GM12878 (cell line): ENCODE measurements around the gene MACROD2. TPM values are rescaled to one million over a fixed set of nuclear protein-coding genes. Genes with fewer than 3 reads are reported as not detected.

Source experiments
- ATAC-seq: fragments of 200-7000 bp; cut with Tn5 transposase; 3 replicates; pipeline ENCODE4 v1.9.1; 2020; ENCODE audit warnings: mild to moderate bottlenecking, moderate library complexity
- BruUV-seq: library from RNA; stranded (reverse); fragments of 400-500 nt; replicated peaks from 2 replicates; lab custom pipeline; 2021; lab: Mats Ljungman, UMichigan
- CTCF ChIA-PET: fragments of 300-600 bp; sonication (Branson Sonifier 250); formaldehyde crosslinking; extraction: SDS; loops from one replicate; lab custom pipeline; 2021; ENCODE audit warnings: inconsistent platforms; lab: Yijun Ruan, JAX
- POLR2A ChIA-PET: fragments of 350-600 bp; formaldehyde crosslinking; extraction: SDS; loops from one replicate; lab custom pipeline; 2021; ENCODE audit warnings: inconsistent platforms; lab: Charles Lee
- RAD21 ChIA-PET: fragments of 300-600 bp; sonication (Branson Sonifier 250); formaldehyde crosslinking; loops from one replicate; lab custom pipeline; 2023; ENCODE audit warnings: antibody characterized with exemption; ENCODE audit not compliant: unreplicated experiment; lab: Charles Lee
- SMC1A ChIA-PET: fragments of 300-600 bp; sonication (Branson Sonifier 250); formaldehyde crosslinking; loops from one replicate; lab custom pipeline; 2023; ENCODE audit not compliant: unreplicated experiment, uncharacterized antibody; lab: Charles Lee
- DNase-seq: peaks from one replicate; pipeline ENCODE4 v3.0.0-alpha.2; 2011; ENCODE audit warnings: low read depth, low spot score
- FAIRE-seq: peaks from 3 replicates; lab custom pipeline; 2011; peaks lifted over from hg19 to GRCh38; lab: Jason Lieb, UNC
- H2AFZ ChIP-seq: 2 replicates; pipeline ENCODE4 v1.6.0; 2011; ENCODE audit warnings: low read depth, low read length, control low read depth; ENCODE audit not compliant: control insufficient read depth
- H3K27ac ChIP-seq: 2 replicates; pipeline ENCODE4 v1.5.1; 2011; ENCODE audit warnings: control low read depth; ENCODE audit not compliant: control insufficient read depth, insufficient read depth
- H3K27me3 ChIP-seq, 2 experiments: replicated peaks in 1 of 2; 2 replicates each; pipeline versions ENCODE4 v1.6.0 to v1.6.1; 2011; ENCODE audit warnings: low read length in 1 of 2; ENCODE audit not compliant: control insufficient read depth in 2 of 2, insufficient read depth in 2 of 2
- H3K36me3 ChIP-seq, 2 experiments: 2 replicates each; pipeline ENCODE4 v1.5.1; 2011; ENCODE audit warnings: low read length in 1 of 2; ENCODE audit not compliant: control insufficient read depth in 2 of 2, insufficient read depth in 2 of 2
- H3K4me1 ChIP-seq: 2 replicates; pipeline ENCODE4 v1.6.1; 2011; ENCODE audit warnings: mild to moderate bottlenecking, low read length, moderate library complexity, mixed read lengths; ENCODE audit not compliant: control insufficient read depth, insufficient read depth
- H3K4me2 ChIP-seq: 2 replicates; pipeline ENCODE4 v1.6.0; 2011; ENCODE audit warnings: control low read depth; ENCODE audit not compliant: control insufficient read depth, insufficient read depth
- H3K4me3 ChIP-seq: fragments of 200-600 bp; sonication (generic); 2 replicates; pipeline ENCODE4 v1.5.1; 2016
- H3K79me2 ChIP-seq: 2 replicates; pipeline ENCODE4 v1.6.0; 2011; ENCODE audit warnings: low read length; ENCODE audit not compliant: control insufficient read depth, insufficient read depth
- H3K9ac ChIP-seq: 2 replicates; pipeline ENCODE4 v1.8.0; 2011; ENCODE audit warnings: low read length, control low read depth, mixed read lengths; ENCODE audit not compliant: control insufficient read depth, insufficient read depth
- H3K9me3 ChIP-seq: replicated peaks from 3 replicates; pipeline ENCODE4 v1.5.1; 2011; ENCODE audit warnings: mild to moderate bottlenecking, low read length; ENCODE audit not compliant: control insufficient read depth, insufficient read depth
- H4K20me1 ChIP-seq: 2 replicates; pipeline ENCODE4 v1.6.0; 2011; ENCODE audit not compliant: control insufficient read depth, insufficient read depth
- ATF3 ChIP-seq: IDR thresholded peaks from 2 replicates; pipeline ENCODE4 v1.6.1; 2011; ENCODE audit warnings: low read depth, mild to moderate bottlenecking, low read length, moderate library complexity, borderline replicate concordance; ENCODE audit errors: extremely low read depth
- BMI1 ChIP-seq: fragments of 450-650 bp; IDR thresholded peaks from 2 replicates; pipeline ENCODE4 v1.6.1; 2016; ENCODE audit warnings: mild to moderate bottlenecking, moderate library complexity, borderline replicate concordance
- CREB1 ChIP-seq: IDR thresholded peaks from 2 replicates; pipeline ENCODE4 v1.6.1; 2012; ENCODE audit warnings: low read depth, mild to moderate bottlenecking, inconsistent platforms
- E2F8 ChIP-seq: fragments of 450-650 bp; IDR thresholded peaks from 2 replicates; pipeline ENCODE4 v1.6.1; 2018; ENCODE audit warnings: mild to moderate bottlenecking, low read depth, moderate library complexity; ENCODE audit not compliant: partially characterized antibody
- ELK1 ChIP-seq: IDR thresholded peaks from 2 replicates; pipeline ENCODE4 v1.6.1; 2012; ENCODE audit warnings: low read depth, low read length, improper control_type of control experiment
- IKZF1 ChIP-seq: fragments of 450-650 bp; conservative IDR thresholded peaks from 2 replicates; pipeline ENCODE4 v1.6.1; 2017; ENCODE audit warnings: antibody characterized with exemption, mild to moderate bottlenecking
- KAT2A ChIP-seq: conservative IDR thresholded peaks from 2 replicates; pipeline ENCODE4 v1.6.1; 2011; ENCODE audit warnings: low read depth, low read length; ENCODE audit not compliant: control insufficient read depth
- MTA2 ChIP-seq: fragments of 450-650 bp; IDR thresholded peaks from 2 replicates; pipeline ENCODE4 v1.6.1; 2016; ENCODE audit warnings: low read depth, mild to moderate bottlenecking, moderate library complexity
- MYC ChIP-seq: IDR thresholded peaks from 2 replicates; pipeline ENCODE4 v1.6.1; 2011; ENCODE audit warnings: mild to moderate bottlenecking, low read length, moderate library complexity, inconsistent platforms; ENCODE audit not compliant: insufficient read depth, insufficient replicate concordance, insufficient read length, severe bottlenecking
- PBX3 ChIP-seq: IDR thresholded peaks from 2 replicates; pipeline ENCODE4 v1.6.1; 2011; ENCODE audit warnings: mild to moderate bottlenecking, low read depth, low read length, moderate library complexity; ENCODE audit not compliant: insufficient replicate concordance
- USF2 ChIP-seq: IDR thresholded peaks from 2 replicates; pipeline ENCODE4 v1.6.1; 2011; ENCODE audit warnings: low read depth, low read length, improper control_type of control experiment, borderline replicate concordance
- ZNF687 ChIP-seq: fragments of 450-650 bp; IDR thresholded peaks from 2 replicates; pipeline ENCODE4 v1.6.1; 2017; ENCODE audit warnings: mild to moderate bottlenecking, moderate library complexity
- WGBS: methylation state at CpG from one replicate; pipeline ENCODE4 v1.1.6; 2016; ENCODE audit warnings: low lambda C conversion rate; ENCODE audit not compliant: insufficient replicate concordance, insufficient coverage; ENCODE audit errors: missing lambda C conversion rate; 5-methylcytosine and 5-hydroxymethylcytosine counted together
- in situ Hi-C: fragments of 300-500 bp; cut with MboI; formaldehyde crosslinking; loops from 9 replicates; pipeline ENCODE4 v1.14.3; 2018; ENCODE audit warnings: mixed read lengths
- intact Hi-C: fragments of 100-400 bp; cut with micrococcal nuclease; formaldehyde crosslinking; loops from one replicate; pipeline ENCODE4 v1.14.2; 2022; ENCODE audit not compliant: unreplicated experiment
- polyA plus RNA-seq, 11 experiments: library from polyadenylated mRNA; depleted of rRNA in 4 of 11; unstranded in 6 of 11; stranded (reverse) in 5 of 11; fragments of >200 nt; fragmentation: Nextera tagmentation in 4 of 11; fragmentation: Illumina TruSeq in 1 of 11; extraction: Ambion mirVana in 4 of 11; extraction: Trizol in 1 of 11; gene quantifications; 1 replicate in 1 of 11; 2 replicates in 10 of 11; pipeline versions ENCODE4 v1.2.1 to v1.2.3, GENCODE V29; 2011 to 2016; ENCODE audit warnings: inconsistent platforms in 2 of 11, missing spikeins in 2 of 11, low read depth in 1 of 11
- total RNA-seq, 4 experiments: library from RNA; depleted of rRNA in 3 of 4; stranded (reverse); fragments of >200 nt in 3 of 4; fragmentation: Illumina TruSeq in 1 of 4; extraction: Trizol in 1 of 4; gene quantifications; 2 replicates each; pipeline versions ENCODE4 v1.2.1 to v1.2.3, GENCODE V29; 2013 to 2021

The MACROD2 gene
- total and polyA plus RNA-seq, 10 of the 15 experiments (the other 5 are each of a cell fraction or from before 2014, with no cell fraction given) = 1.1 to 21.5 (median 2.2) TPM

- ATAC-seq (no peak), DNase-seq (no peak), FAIRE-seq (no peak)
- SMC1A ChIA-PET = no interaction called here
- Histone ChIP-seq H3K4me2 (no peak overlapping the region), H2AFZ (no peak overlapping the region), H3K4me3 (no peak overlapping the region), H3K27ac (no peak overlapping the region), H3K36me3 (no peaks in the 10 kb centered on the region), H3K9ac (no peak overlapping the region), H3K27me3 (peaks cover 0 to 3% of the 10 kb centered on the region in 2 experiments; a peak in 1 of 4 replicates), H3K9me3 (no peaks in the 10 kb centered on the region; the same call in 2 of the 3 replicates), H4K20me1 (no peaks in the 10 kb centered on the region), H3K79me2 (no peaks in the 10 kb centered on the region), H3K4me1 (no peaks in the 10 kb centered on the region)
- CTCF ChIA-PET = no interaction called here
- RAD21 ChIA-PET = no interaction called here
- 56% methylated on average over 11 of the region's 11 CpGs for WGBS
- POLR2A ChIA-PET = no interaction called here
- in situ Hi-C loops (no loop called here), intact Hi-C loops (no loop called here)
- BruUV-seq = no TSS peak
- TF ChIP-seq ATF3 (no peak), MYC (no peak), E2F8 (no peak), BMI1 (no peak), KAT2A (no peak), ZNF687 (no peak), CREB1 (no peak), IKZF1 (no peak), PBX3 (no peak), USF2 (no peak), MTA2 (no peak), ELK1 (no peak)
Measured at GRCh38 chr20:15760001-15760621, 1764.8 kb downstream of the MACROD2 start.
